Trophoblast cell (in vitro differentiated cells and primary cell): ENCODE measurements around the gene DENND1A.
A peak's percentile ranks its signal among the peaks of the same experiment; 100 is the strongest.
"Not testable (repeated sequence)": the region's sequence is repeated elsewhere in the genome, so short reads cannot be mapped to it uniquely, and the experiment has no call there.

ENCODE experiments used
- DNase-seq, 2 donors: peaks; one replicate each; pipeline ENCODE4 v3.0.0-alpha.2; 2016
- H2AFZ ChIP-seq: 2 replicates; pipeline ENCODE4 v1.6.1; 2013; ENCODE audit warnings: low read length, moderate library complexity, mild to moderate bottlenecking; ENCODE audit not compliant: insufficient read depth, poor library complexity
- H2AK5ac ChIP-seq: 2 replicates; pipeline ENCODE4 v1.6.1; 2013; ENCODE audit warnings: mild to moderate bottlenecking, low read length
- H2BK120ac ChIP-seq: 2 replicates; pipeline ENCODE4 v1.6.1; 2013; ENCODE audit warnings: low read length, mild to moderate bottlenecking, moderate library complexity; ENCODE audit not compliant: insufficient read depth, poor library complexity
- H2BK12ac ChIP-seq: 2 replicates; pipeline ENCODE4 v1.6.1; 2013; ENCODE audit warnings: mild to moderate bottlenecking, low read length, moderate library complexity
- H2BK5ac ChIP-seq: 2 replicates; pipeline ENCODE4 v1.6.1; 2013; ENCODE audit warnings: low read length, low read depth, moderate library complexity, mild to moderate bottlenecking; ENCODE audit not compliant: poor library complexity
- H3K14ac ChIP-seq: 2 replicates; pipeline ENCODE4 v1.6.1; 2013; ENCODE audit warnings: mild to moderate bottlenecking, low read length
- H3K18ac ChIP-seq: 2 replicates; pipeline ENCODE4 v1.6.1; 2013; ENCODE audit warnings: mild to moderate bottlenecking, low read length
- H3K23ac ChIP-seq: 2 replicates; pipeline ENCODE4 v1.6.1; 2013; ENCODE audit warnings: low read length
- H3K27ac ChIP-seq: 2 replicates; pipeline ENCODE4 v1.5.1; 2013; ENCODE audit warnings: low read depth, mild to moderate bottlenecking, inconsistent platforms, low read length, moderate library complexity
- H3K27me3 ChIP-seq: 2 replicates; pipeline ENCODE4 v1.6.1; 2013; ENCODE audit warnings: inconsistent platforms, mild to moderate bottlenecking, low read length, moderate library complexity; ENCODE audit not compliant: insufficient read depth
- H3K36me3 ChIP-seq, 2 experiments: 1 replicate in 1 of 2; 2 replicates in 1 of 2; pipeline ENCODE4 v1.6.1; 2013; ENCODE audit warnings: low read length in 2 of 2, mild to moderate bottlenecking in 2 of 2, moderate library complexity in 1 of 2; ENCODE audit not compliant: insufficient read depth in 2 of 2, control insufficient read depth in 1 of 2
- H3K4ac ChIP-seq: 2 replicates; pipeline ENCODE4 v1.6.1; 2013; ENCODE audit warnings: low read depth, mild to moderate bottlenecking, low read length, moderate library complexity
- H3K4me1 ChIP-seq, 2 experiments: 1 replicate in 1 of 2; 2 replicates in 1 of 2; pipeline ENCODE4 v1.6.1; 2013; ENCODE audit warnings: low read length in 2 of 2, mild to moderate bottlenecking in 2 of 2, moderate library complexity in 1 of 2; ENCODE audit not compliant: insufficient read depth in 2 of 2, control insufficient read depth in 1 of 2
- H3K4me2 ChIP-seq: 2 replicates; pipeline ENCODE4 v1.6.1; 2013; ENCODE audit warnings: inconsistent platforms, mild to moderate bottlenecking, low read length, moderate library complexity
- H3K4me3 ChIP-seq: 2 replicates; pipeline ENCODE4 v1.5.1; 2013; ENCODE audit warnings: mild to moderate bottlenecking, low read depth, low read length, inconsistent platforms
- H3K79me1 ChIP-seq: one replicate; pipeline ENCODE4 v1.6.1; 2013; ENCODE audit warnings: low read length
- H3K79me2 ChIP-seq: 2 replicates; pipeline ENCODE4 v1.6.1; 2013; ENCODE audit warnings: low read length, mild to moderate bottlenecking; ENCODE audit not compliant: control insufficient read depth, insufficient read depth, poor library complexity
- H3K9ac ChIP-seq: 2 replicates; pipeline ENCODE4 v1.6.1; 2013; ENCODE audit warnings: mild to moderate bottlenecking, low read length
- H3K9me3 ChIP-seq: 2 replicates; pipeline ENCODE4 v1.6.1; 2013; ENCODE audit warnings: low read depth, mild to moderate bottlenecking, control low read depth, inconsistent platforms, low read length; ENCODE audit not compliant: insufficient read depth
- H4K12ac ChIP-seq: 2 replicates; pipeline ENCODE4 v1.6.1; 2013; ENCODE audit warnings: low read depth, mild to moderate bottlenecking, low read length, moderate library complexity
- H4K8ac ChIP-seq: 2 replicates; pipeline ENCODE4 v1.6.1; 2013; ENCODE audit warnings: low read depth, mild to moderate bottlenecking, low read length, moderate library complexity
- H4K91ac ChIP-seq: one replicate; pipeline ENCODE4 v1.6.1; 2013; ENCODE audit warnings: low read depth, mild to moderate bottlenecking, low read length, moderate library complexity
- WGBS: extraction: QIAGEN DNeasy Blood & Tissue Kit; methylation state at CpG from one replicate; pipeline ENCODE4 v1.1.7; 2013; ENCODE audit warnings: missing lambda C conversion rate; ENCODE audit not compliant: insufficient read length, insufficient coverage; ENCODE audit errors: extremely low coverage; 5-methylcytosine and 5-hydroxymethylcytosine counted together

The DENND1A gene

GRCh38 chr9:123401879-123402513 is 527.9 kb downstream of the DENND1A start:
- Histone ChIP-seq H3K18ac (no peak overlapping the region), H3K4me2 (no peak overlapping the region), H3K36me3 (no peaks in the 10 kb centered on the region), H3K9me3 (no peaks in the 10 kb centered on the region), H4K12ac (no peak overlapping the region), H2AFZ (no peak overlapping the region), H4K8ac (no peak overlapping the region), H3K9ac (no peak overlapping the region), H3K79me2 (no peaks in the 10 kb centered on the region), H3K4me1 (peaks cover 0 to 4% of the 10 kb centered on the region in 2 experiments), H3K4me3 (no peak overlapping the region), H3K27me3 (no peaks in the 10 kb centered on the region), H3K79me1 (no peaks in the 10 kb centered on the region), H2BK120ac (no peak overlapping the region), H2BK12ac (no peak overlapping the region), H4K91ac (no peak overlapping the region), H2BK5ac (no peak overlapping the region), H3K27ac (no peak overlapping the region), H2AK5ac (no peak overlapping the region), H3K4ac (no peak overlapping the region), H3K14ac (no peak overlapping the region), H3K23ac (no peak overlapping the region)
- DNase-seq, result peak; percentile 37 to 70
- no CpG with 5 or more reads among the region's 9 CpGs for WGBS

- H3K4me2 ChIP-seq, result no peak overlapping the region
- H2BK5ac ChIP-seq, result no peak overlapping the region
- WGBS, result no CpG with 5 or more reads among the region's 13 CpGs
- no peak overlapping the region for H3K27ac ChIP-seq
- H2AFZ ChIP-seq, result no peak overlapping the region
- H4K91ac ChIP-seq, result no peak overlapping the region
- no peak overlapping the region for H4K8ac ChIP-seq
- H3K79me1 ChIP-seq, result no peaks in the 10 kb centered on the region
- no peaks in the 10 kb centered on the region for H3K4me1 ChIP-seq
- no peak overlapping the region for H3K9ac ChIP-seq
- H3K36me3 ChIP-seq, result no peaks in the 10 kb centered on the region
- no peaks in the 10 kb centered on the region for H3K79me2 ChIP-seq
- H3K4ac ChIP-seq, result no peak overlapping the region
- H2AK5ac ChIP-seq, result no peak overlapping the region
- no peak for DNase-seq
- H3K4me3 ChIP-seq, result no peak overlapping the region
- H3K18ac ChIP-seq, result no peak overlapping the region
- no peaks in the 10 kb centered on the region for H3K9me3 ChIP-seq
- no peak overlapping the region for H3K23ac ChIP-seq
- no peak overlapping the region for H2BK120ac ChIP-seq
- no peak overlapping the region for H2BK12ac ChIP-seq
- H4K12ac ChIP-seq, result no peak overlapping the region
- H3K27me3 ChIP-seq, result no peaks in the 10 kb centered on the region
- no peak overlapping the region for H3K14ac ChIP-seq
Measured at GRCh38 chr9:123400926-123401503, 528.9 kb downstream of the DENND1A start.

- Histone ChIP-seq H3K4me2 (no peak overlapping the region), H3K27ac (no peak overlapping the region), H4K12ac (no peak overlapping the region), H4K91ac (no peak overlapping the region), H2AK5ac (no peak overlapping the region), H3K9ac (no peak overlapping the region), H2AFZ (no peak overlapping the region), H2BK5ac (no peak overlapping the region), H3K79me2 (no peaks in the 10 kb centered on the region), H3K4me3 (no peak overlapping the region), H3K18ac (no peak overlapping the region), H2BK120ac (no peak overlapping the region), H3K4ac (no peak overlapping the region), H3K79me1 (no peaks in the 10 kb centered on the region), H3K27me3 (no peaks in the 10 kb centered on the region), H3K14ac (no peak overlapping the region), H3K9me3 (no peaks in the 10 kb centered on the region), H3K4me1 (peaks cover 3 to 8% of the 10 kb centered on the region in 2 experiments), H2BK12ac (no peak overlapping the region), H4K8ac (no peak overlapping the region), H3K36me3 (no peaks in the 10 kb centered on the region), H3K23ac (no peak overlapping the region)
- no CpG with 5 or more reads among the region's 11 CpGs for WGBS
- DNase-seq, result peak in 1 of 2 donors; percentile 37
Measured at GRCh38 chr9:123399803-123400378, 530.0 kb downstream of the DENND1A start.

- H3K79me1 ChIP-seq, H3K27ac ChIP-seq, H3K4me2 ChIP-seq, H3K9me3 ChIP-seq, H3K14ac ChIP-seq, H2AK5ac ChIP-seq, H4K8ac ChIP-seq, H4K12ac ChIP-seq, H2BK12ac ChIP-seq, H2AFZ ChIP-seq, H3K9ac ChIP-seq, H3K4me3 ChIP-seq, H3K23ac ChIP-seq, DNase-seq, H3K4ac ChIP-seq, H3K36me3 ChIP-seq, H4K91ac ChIP-seq, H3K18ac ChIP-seq, H2BK120ac ChIP-seq, H3K79me2 ChIP-seq, H3K27me3 ChIP-seq, H2BK5ac ChIP-seq: not testable (repeated sequence)
- peaks cover 9 to 11% of the 10 kb centered on the region in 2 experiments for H3K4me1 ChIP-seq
- WGBS, result no CpG with 5 or more reads among the region's 14 CpGs
Measured at GRCh38 chr9:123398938-123399337, 531.0 kb downstream of the DENND1A start.
